ENCODE measurements around the gene FOXK1. TPM values are rescaled to one million over a fixed set of nuclear protein-coding genes. Genes with fewer than 3 reads are reported as not detected.
"Not testable (repeated sequence)": the region's sequence is repeated elsewhere in the genome, so short reads cannot be mapped to it uniquely, and the experiment has no call there.

The FOXK1 gene
- total RNA-seq, 4 donors from 2014 or later = 28.0 to 59.9 (median 34.2) TPM

DNA sequence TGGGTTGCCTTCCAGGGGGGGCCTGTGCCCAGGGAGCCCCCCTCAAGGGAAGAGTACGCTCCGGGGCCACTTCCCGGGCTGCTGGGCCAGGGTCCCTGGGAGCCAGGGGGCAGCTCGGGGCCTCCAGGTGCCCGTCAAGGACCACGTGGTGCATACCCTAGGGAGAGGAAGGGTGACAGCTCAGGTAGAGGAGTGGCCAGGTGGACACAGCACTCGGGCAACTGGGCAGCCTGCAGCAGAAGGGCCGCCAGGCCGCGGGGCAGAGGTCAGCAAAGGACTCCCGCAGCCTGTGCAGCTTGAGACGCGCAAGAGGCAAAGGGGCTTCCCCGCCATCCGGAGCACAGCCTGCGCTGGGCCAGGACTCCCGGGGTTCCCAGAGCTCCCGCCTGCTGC is 119.7 kb downstream of the FOXK1 start:
- Histone ChIP-seq H3K4me3 (no peak overlapping the region), H3K4me1 (no peaks in the 10 kb centered on the region), H3K36me3 (no peaks in the 10 kb centered on the region), H3K9me3 (no peaks in the 10 kb centered on the region), H3K27ac (no peak overlapping the region), H3K27me3 (peaks cover 15% of the 10 kb centered on the region)
- 87% methylated on average over 6 of the region's 18 CpGs; no CpG with 5 or more reads in 1 of the 2 donors for WGBS, 2 donors (ENCODE audit: low coverage in 1 of 2)
- no peak for DNase-seq
- TF ChIP-seq POLR2A (IDR thresholded peaks at IDR 0.05) (no peak), EP300 (IDR thresholded peaks at IDR 0.05; ENCODE audit: low read depth) (no peak), POLR2AphosphoS5 (IDR thresholded peaks at IDR 0.05) (no peak)
- intact Hi-C loops (cut with DNase I; ENCODE audit: low total_unique reads) = no loop called here
- in situ Hi-C loops (cut with MboI; ENCODE audit: low pct_ligation_motif_present in 1 of 4, low pct_unique_long_range_greater_than_20kb in 1 of 4, low sequenced_read_pairs in 3 of 4) = no loop called here

DNA sequence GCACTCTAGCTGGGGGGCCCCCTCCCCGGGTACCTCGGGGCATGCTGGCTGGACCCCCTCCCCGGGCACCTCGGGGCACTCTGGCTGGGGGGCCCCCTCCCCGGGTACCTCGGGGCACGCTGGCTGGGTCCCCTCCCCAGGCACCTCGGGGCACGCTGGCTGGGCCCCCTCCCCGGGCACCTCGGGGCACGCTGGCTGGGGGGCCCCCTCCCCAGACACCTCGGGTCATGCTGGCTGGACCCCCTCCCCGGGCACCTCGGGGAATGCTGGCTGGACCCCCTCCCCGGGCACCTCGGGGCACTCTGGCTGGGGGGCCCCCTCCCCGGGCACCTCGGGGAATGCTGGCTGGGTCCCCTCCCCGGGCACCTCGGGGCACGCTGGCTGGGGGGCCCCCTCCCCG is 120.5 kb downstream of the FOXK1 start:
- DNase-seq; H3K9me3 ChIP-seq; H3K4me1 ChIP-seq; H3K27ac ChIP-seq; intact Hi-C loops (cut with DNase I; ENCODE audit: low total_unique reads); H3K36me3 ChIP-seq; H3K4me3 ChIP-seq; in situ Hi-C loops (cut with MboI; ENCODE audit: low pct_ligation_motif_present in 1 of 4, low pct_unique_long_range_greater_than_20kb in 1 of 4, low sequenced_read_pairs in 3 of 4): not testable (repeated sequence)
- no CpG with 5 or more reads among the region's 23 CpGs for WGBS, 2 donors (ENCODE audit: low coverage in 1 of 2)
- peaks cover 21% of the 10 kb centered on the region for H3K27me3 ChIP-seq

DNA sequence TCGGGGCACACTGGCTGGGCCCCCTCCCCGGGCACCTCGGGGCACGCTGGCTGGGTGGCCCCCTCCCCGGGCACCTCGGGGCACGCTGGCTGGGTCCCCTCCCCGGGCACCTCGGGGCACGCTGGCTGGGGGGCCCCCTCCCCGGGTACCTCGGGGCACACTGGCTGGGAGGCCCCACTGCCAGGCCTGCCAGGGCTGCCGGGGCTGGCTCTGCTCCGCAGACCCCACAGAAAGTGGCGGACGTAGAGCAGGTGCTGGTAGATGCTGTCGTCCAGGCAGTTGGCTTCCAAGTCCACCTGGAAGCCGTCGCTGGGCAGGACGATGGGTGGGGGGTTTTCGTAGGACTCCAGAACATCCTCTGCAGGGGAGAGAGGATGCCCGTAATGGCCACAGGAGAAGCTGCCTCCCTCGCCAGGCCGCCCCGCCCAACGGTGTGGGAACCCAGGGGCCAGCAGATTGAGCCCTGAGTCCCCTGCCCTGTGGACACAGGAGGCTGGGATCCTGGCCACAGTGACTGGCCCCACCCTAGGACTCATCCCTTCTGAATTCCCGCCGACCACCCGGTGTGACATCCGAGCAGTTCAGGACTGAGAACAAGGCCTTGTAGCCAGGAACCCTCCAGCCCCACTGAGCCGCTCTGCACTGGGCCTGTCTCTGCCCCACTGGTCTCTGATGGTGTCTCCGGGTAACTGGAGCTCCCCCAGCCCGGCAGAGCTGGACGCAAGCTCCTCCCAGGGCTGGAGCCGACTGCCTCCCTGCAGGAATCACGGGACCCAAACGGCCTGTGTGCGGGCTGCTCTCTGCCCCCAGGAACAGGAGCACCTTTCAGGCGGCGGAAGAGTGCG is 121.5 kb downstream of the FOXK1 start:
- H3K9me3 ChIP-seq = no peaks in the 10 kb centered on the region
- intact Hi-C loops (cut with DNase I; ENCODE audit: low total_unique reads) (no loop called here), in situ Hi-C loops (cut with MboI; ENCODE audit: low pct_ligation_motif_present in 1 of 4, low pct_unique_long_range_greater_than_20kb in 1 of 4, low sequenced_read_pairs in 3 of 4) (no loop called here)
- H3K4me3 ChIP-seq = no peak overlapping the region
- H3K27me3 ChIP-seq = peaks cover 21% of the 10 kb centered on the region
- no peak overlapping the region for H3K27ac ChIP-seq
- DNase-seq = no peak
- WGBS, 2 donors (ENCODE audit: low coverage in 1 of 2) = 71% methylated on average over 24 of the region's 41 CpGs; no CpG with 5 or more reads in 1 of the 2 donors
- TF ChIP-seq, protein P1, sequence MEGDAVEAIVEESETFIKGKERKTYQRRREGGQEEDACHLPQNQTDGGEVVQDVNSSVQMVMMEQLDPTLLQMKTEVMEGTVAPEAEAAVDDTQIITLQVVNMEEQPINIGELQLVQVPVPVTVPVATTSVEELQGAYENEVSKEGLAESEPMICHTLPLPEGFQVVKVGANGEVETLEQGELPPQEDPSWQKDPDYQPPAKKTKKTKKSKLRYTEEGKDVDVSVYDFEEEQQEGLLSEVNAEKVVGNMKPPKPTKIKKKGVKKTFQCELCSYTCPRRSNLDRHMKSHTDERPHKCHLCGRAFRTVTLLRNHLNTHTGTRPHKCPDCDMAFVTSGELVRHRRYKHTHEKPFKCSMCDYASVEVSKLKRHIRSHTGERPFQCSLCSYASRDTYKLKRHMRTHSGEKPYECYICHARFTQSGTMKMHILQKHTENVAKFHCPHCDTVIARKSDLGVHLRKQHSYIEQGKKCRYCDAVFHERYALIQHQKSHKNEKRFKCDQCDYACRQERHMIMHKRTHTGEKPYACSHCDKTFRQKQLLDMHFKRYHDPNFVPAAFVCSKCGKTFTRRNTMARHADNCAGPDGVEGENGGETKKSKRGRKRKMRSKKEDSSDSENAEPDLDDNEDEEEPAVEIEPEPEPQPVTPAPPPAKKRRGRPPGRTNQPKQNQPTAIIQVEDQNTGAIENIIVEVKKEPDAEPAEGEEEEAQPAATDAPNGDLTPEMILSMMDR (IDR thresholded peaks at IDR 0.05) = no peak
- TF ChIP-seq EP300 (IDR thresholded peaks at IDR 0.05; ENCODE audit: low read depth) (no peak), POLR2AphosphoS5 (IDR thresholded peaks at IDR 0.05) (no peak), POLR2A (IDR thresholded peaks at IDR 0.05) (no peak)
- no peaks in the 10 kb centered on the region for H3K4me1 ChIP-seq
- H3K36me3 ChIP-seq = no peaks in the 10 kb centered on the region

DNA sequence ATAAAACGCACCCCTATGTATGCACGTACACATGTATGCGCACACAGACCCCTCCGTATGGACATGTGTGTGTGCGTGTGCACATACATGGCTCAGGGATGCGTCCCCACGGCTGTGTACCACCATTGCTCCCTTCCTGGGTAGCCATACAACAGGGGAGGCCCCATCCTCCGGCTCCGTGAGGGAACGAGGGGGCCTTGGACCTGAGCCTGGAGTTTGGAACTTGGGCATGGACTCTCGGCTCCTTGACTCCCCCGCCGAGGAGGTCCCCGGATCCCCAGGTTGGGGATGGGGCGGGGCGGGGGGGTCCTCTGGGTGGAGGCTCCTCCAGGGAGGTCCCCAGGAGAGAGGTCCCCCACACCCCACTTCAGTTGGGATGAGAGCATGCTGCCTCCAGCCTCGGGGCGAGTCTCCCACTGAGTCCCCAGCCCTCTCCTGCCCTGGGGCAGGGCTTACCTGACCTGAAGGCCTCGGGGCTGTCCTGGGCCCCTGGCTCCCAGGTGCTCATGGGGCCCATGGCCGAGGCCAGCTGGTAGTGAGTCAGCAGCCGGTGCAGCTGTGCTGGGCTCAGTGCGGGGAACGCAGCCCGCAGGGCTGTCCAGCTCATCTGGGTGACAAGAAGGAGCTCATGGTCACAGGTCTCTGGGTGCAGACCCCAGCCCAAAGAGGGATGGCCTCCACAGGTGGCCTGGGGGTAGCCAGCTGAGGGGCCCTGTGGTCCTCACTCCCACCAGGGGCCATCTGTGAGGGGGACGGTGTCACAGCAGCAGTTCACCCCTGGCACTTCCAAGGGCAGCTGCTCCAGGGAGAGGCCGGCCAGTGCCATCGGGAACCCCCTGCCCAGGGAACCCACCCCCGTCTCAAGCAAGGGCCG is 123.3 kb downstream of the FOXK1 start:
- no peak for DNase-seq
- H3K9me3 ChIP-seq = no peaks in the 10 kb centered on the region
- no peak overlapping the region for H3K4me3 ChIP-seq
- TF ChIP-seq POLR2AphosphoS5 (IDR thresholded peaks at IDR 0.05) (no peak), EP300 (IDR thresholded peaks at IDR 0.05; ENCODE audit: low read depth) (no peak), POLR2A (IDR thresholded peaks at IDR 0.05) (no peak)
- TF ChIP-seq, protein P1 (IDR thresholded peaks at IDR 0.05) = no peak
- intact Hi-C loops (cut with DNase I; ENCODE audit: low total_unique reads) = no loop called here
- no peaks in the 10 kb centered on the region for H3K36me3 ChIP-seq
- WGBS, 2 donors (ENCODE audit: low coverage in 1 of 2) = 80% methylated on average over 27 of the region's 29 CpGs; no CpG with 5 or more reads in 1 of the 2 donors
- no peak overlapping the region for H3K27ac ChIP-seq
- H3K27me3 ChIP-seq = peaks cover 26% of the 10 kb centered on the region
- in situ Hi-C loops (cut with MboI; ENCODE audit: low pct_ligation_motif_present in 1 of 4, low pct_unique_long_range_greater_than_20kb in 1 of 4, low sequenced_read_pairs in 3 of 4) = no loop called here
- H3K4me1 ChIP-seq = no peaks in the 10 kb centered on the region

DNA sequence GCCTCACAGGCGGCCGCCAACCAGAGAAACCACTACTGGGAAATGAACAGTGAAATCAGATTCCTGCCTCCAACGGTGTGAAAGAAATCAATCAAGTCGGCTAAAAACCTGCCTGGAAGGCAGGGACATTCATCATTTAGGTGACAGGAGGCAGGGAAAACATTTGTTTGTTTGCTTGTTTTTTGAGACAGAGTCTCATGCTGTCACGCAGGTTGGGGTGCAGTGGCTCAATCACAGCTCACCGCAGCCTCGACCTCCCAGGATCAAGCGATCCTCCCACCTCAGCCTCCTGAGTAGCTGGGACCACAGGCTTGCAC is 123.8 kb downstream of the FOXK1 start:
- TF ChIP-seq EP300 (IDR thresholded peaks at IDR 0.05; ENCODE audit: low read depth) (no peak), POLR2AphosphoS5 (IDR thresholded peaks at IDR 0.05) (no peak)
- TF ChIP-seq, protein P1 (IDR thresholded peaks at IDR 0.05) = no peak
- 78 to 100% methylated on average over 3 to 8 of the region's 8 CpGs for WGBS, 2 donors (ENCODE audit: low coverage in 1 of 2)
- H3K9me3 ChIP-seq = no peaks in the 10 kb centered on the region
- H3K4me3 ChIP-seq = no peak overlapping the region
- no peak for DNase-seq
- no peaks in the 10 kb centered on the region for H3K36me3 ChIP-seq
- in situ Hi-C loops (cut with MboI; ENCODE audit: low pct_ligation_motif_present in 1 of 4, low pct_unique_long_range_greater_than_20kb in 1 of 4, low sequenced_read_pairs in 3 of 4) (no loop called here), intact Hi-C loops (cut with DNase I; ENCODE audit: low total_unique reads) (no loop called here)
- H3K27me3 ChIP-seq = peaks cover 26% of the 10 kb centered on the region
- no peaks in the 10 kb centered on the region for H3K4me1 ChIP-seq
- no peak overlapping the region for H3K27ac ChIP-seq

All from transverse colon (tissue), 4 donors.